Gastrocnemius medialis (tissue), 4 donors: ENCODE results near the gene ANKAR.

Experiments
- CTCF ChIP-seq, 5 experiments: fragments of 450-650 bp in 3 of 5; fragments of 200-600 bp in 2 of 5; sonication (generic) in 2 of 5; IDR thresholded peaks in 4 of 5; conservative IDR thresholded peaks in 1 of 5; 1 replicate in 4 of 5; 2 replicates in 1 of 5; pipeline ENCODE4 v1.5.1; 2016 to 2019; ENCODE audit warnings: antibody characterized with exemption in 5 of 5, mild to moderate bottlenecking in 3 of 5, moderate library complexity in 3 of 5
- POLR2A ChIP-seq, 2 donors: fragments of 450-650 bp; IDR thresholded peaks; one replicate each; pipeline ENCODE4 v1.6.1; 2017; ENCODE audit warnings: antibody characterized with exemption in 2 of 2, mild to moderate bottlenecking in 2 of 2, moderate library complexity in 2 of 2

GRCh38 chr2:189700681-189701080 lies 26.2 kb downstream of the ANKAR start:
- TF ChIP-seq CTCF (IDR thresholded peaks at IDR 0.05 in 4 of 5, conservative IDR thresholded peaks at IDR 0.05 in 1 of 5) (no peak), POLR2A (IDR thresholded peaks at IDR 0.05) (no peak)
